Neural progenitor cell (in vitro differentiated cells): ENCODE measurements around the gene RSPH6A. TPM values are rescaled to one million over a fixed set of nuclear protein-coding genes. Genes with fewer than 3 reads are reported as not detected.
A peak's percentile ranks its signal among the peaks of the same experiment; 100 is the strongest.

ENCODE experiments used
- DNase-seq: peaks from one replicate; pipeline ENCODE4 v3.0.0-alpha.2; 2016; ENCODE audit warnings: low spot score
- H2AFZ ChIP-seq: fragments of 200-600 bp; sonication (generic); replicated peaks from 2 replicates; pipeline ENCODE4 v1.6.1; 2016; ENCODE audit warnings: antibody characterized with exemption
- H3F3A ChIP-seq: fragments of 200-600 bp; sonication (generic); 2 replicates; pipeline ENCODE4 v1.6.1; 2016; ENCODE audit warnings: antibody characterized with exemption, low read depth
- H3K27ac ChIP-seq: fragments of 200-600 bp; sonication (generic); 2 replicates; pipeline ENCODE4 v1.5.1; 2016; ENCODE audit warnings: mild to moderate bottlenecking
- H3K27me3 ChIP-seq: fragments of 200-600 bp; sonication (generic); 2 replicates; pipeline ENCODE4 v1.6.1; 2016; ENCODE audit warnings: mild to moderate bottlenecking, moderate library complexity
- H3K36me3 ChIP-seq: fragments of 200-600 bp; sonication (generic); 2 replicates; pipeline ENCODE4 v1.5.1; 2016
- H3K4me1 ChIP-seq: fragments of 200-600 bp; sonication (generic); 2 replicates; pipeline ENCODE4 v1.6.1; 2016; ENCODE audit warnings: mixed run types
- H3K4me2 ChIP-seq: fragments of 200-600 bp; sonication (generic); 2 replicates; pipeline ENCODE4 v1.6.1; 2016
- H3K4me3 ChIP-seq: fragments of 200-600 bp; sonication (generic); 2 replicates; pipeline ENCODE4 v1.5.1; 2016
- H3K79me2 ChIP-seq: fragments of 200-600 bp; sonication (generic); 2 replicates; pipeline ENCODE4 v1.6.1; 2016; ENCODE audit warnings: low read depth
- H3K9ac ChIP-seq: fragments of 200-600 bp; sonication (generic); 2 replicates; pipeline ENCODE4 v1.6.1; 2016
- H3K9me3 ChIP-seq: fragments of 200-600 bp; sonication (generic); 2 replicates; pipeline ENCODE4 v1.5.1; 2016; ENCODE audit warnings: low read depth
- H4K20me1 ChIP-seq: fragments of 200-600 bp; sonication (generic); 2 replicates; pipeline ENCODE4 v1.6.1; 2016; ENCODE audit warnings: low read depth
- H3K27ac Mint-ChIP-seq: 3 replicates; pipeline ENCODE4 v1.8.0; 2021; ENCODE audit warnings: mixed read lengths
- H3K27me3 Mint-ChIP-seq: 2 replicates; pipeline ENCODE4 v1.8.0; 2022; ENCODE audit warnings: low read depth, mild to moderate bottlenecking, inconsistent platforms, moderate library complexity, mixed read lengths; ENCODE audit not compliant: insufficient read depth
- H3K36me3 Mint-ChIP-seq: 3 replicates; pipeline ENCODE4 v1.8.0; 2021; ENCODE audit warnings: mixed read lengths
- H3K4me1 Mint-ChIP-seq: 3 replicates; pipeline ENCODE4 v1.8.0; 2021; ENCODE audit warnings: mixed read lengths
- H3K4me3 Mint-ChIP-seq: 3 replicates; pipeline ENCODE4 v1.8.0; 2021; ENCODE audit warnings: mild to moderate bottlenecking, moderate library complexity, mixed read lengths
- H3K9me3 Mint-ChIP-seq: 3 replicates; pipeline ENCODE4 v1.8.0; 2020; ENCODE audit warnings: mixed read lengths
- CTCF ChIP-seq: fragments of 200-600 bp; sonication (generic); IDR thresholded peaks from 2 replicates; pipeline ENCODE4 v1.5.1; 2017; ENCODE audit warnings: antibody characterized with exemption, mild to moderate bottlenecking
- EZH2 ChIP-seq: fragments of 200-600 bp; sonication (generic); IDR thresholded peaks from 2 replicates; pipeline ENCODE4 v1.6.1; 2017; ENCODE audit warnings: antibody characterized with exemption, mild to moderate bottlenecking, moderate library complexity
- EZH2phosphoT487 ChIP-seq: fragments of 200-600 bp; sonication (generic); IDR thresholded peaks from 2 replicates; pipeline ENCODE4 v1.6.1; 2017; ENCODE audit warnings: antibody characterized with exemption
- total RNA-seq: library from RNA; depleted of rRNA; stranded (reverse); fragments of >200 nt; gene quantifications from 2 replicates; pipeline ENCODE4 v1.2.3, GENCODE V29; 2015; ENCODE audit warnings: low replicate concordance

The RSPH6A gene
- total RNA-seq, 1 donor from 2014 or later = not detected

GRCh38 chr19:45828523-45828922 is 13.4 kb upstream of the RSPH6A start:
- TF ChIP-seq EZH2phosphoT487 (no peak), CTCF (no peak), EZH2 (no peak)
- Mint-ChIP-seq H3K9me3 (no peaks in the 10 kb centered on the region), H3K36me3 (peaks cover 35% of the 10 kb centered on the region), H3K27me3 (peaks cover 11% of the 10 kb centered on the region), H3K27ac (no peak overlapping the region), H3K4me1 (peaks cover 4% of the 10 kb centered on the region), H3K4me3 (no peak overlapping the region)
- Histone ChIP-seq H3K79me2 (no peaks in the 10 kb centered on the region), H3K4me1 (no peaks in the 10 kb centered on the region), H3K4me2 (no peak overlapping the region), H3K9me3 (no peaks in the 10 kb centered on the region), H3K36me3 (no peaks in the 10 kb centered on the region), H4K20me1 (no peaks in the 10 kb centered on the region), H2AFZ (no peak overlapping the region), H3F3A (no peaks in the 10 kb centered on the region), H3K4me3 (no peak overlapping the region), H3K27ac (no peak overlapping the region), H3K27me3 (no peaks in the 10 kb centered on the region), H3K9ac (no peak overlapping the region)
- DNase-seq = no peak

- Mint-ChIP-seq H3K27ac (no peak overlapping the region), H3K27me3 (peaks cover 11% of the 10 kb centered on the region), H3K36me3 (peaks cover 35% of the 10 kb centered on the region), H3K4me1 (peaks cover 4% of the 10 kb centered on the region), H3K9me3 (no peaks in the 10 kb centered on the region), H3K4me3 (peak overlapping the region; percentile 52)
- Histone ChIP-seq H3K36me3 (no peaks in the 10 kb centered on the region), H2AFZ (no peak overlapping the region), H4K20me1 (no peaks in the 10 kb centered on the region), H3K4me2 (no peak overlapping the region), H3K27ac (no peak overlapping the region), H3K4me1 (no peaks in the 10 kb centered on the region), H3K9me3 (no peaks in the 10 kb centered on the region), H3F3A (no peaks in the 10 kb centered on the region), H3K4me3 (no peak overlapping the region), H3K79me2 (no peaks in the 10 kb centered on the region), H3K9ac (no peak overlapping the region), H3K27me3 (no peaks in the 10 kb centered on the region)
- DNase-seq = no peak
- TF ChIP-seq CTCF = no peak
- no peak for TF ChIP-seq EZH2
- TF ChIP-seq EZH2phosphoT487 = no peak
These were observed 12.5 kb upstream of the RSPH6A start for GRCh38 chr19:45827459-45828093.

GRCh38 chr19:45826934-45827333 is 11.8 kb upstream of the RSPH6A start:
- no peak overlapping the region for H3K27ac Mint-ChIP-seq
- Histone ChIP-seq H3K79me2 (no peaks in the 10 kb centered on the region), H3K27ac (no peak overlapping the region), H2AFZ (no peak overlapping the region), H3K9me3 (no peaks in the 10 kb centered on the region), H3K36me3 (no peaks in the 10 kb centered on the region), H3K9ac (no peak overlapping the region), H3F3A (no peaks in the 10 kb centered on the region), H3K27me3 (no peaks in the 10 kb centered on the region), H3K4me1 (no peaks in the 10 kb centered on the region), H3K4me2 (no peak overlapping the region), H3K4me3 (no peak overlapping the region), H4K20me1 (no peaks in the 10 kb centered on the region)
- no peak overlapping the region for H3K4me3 Mint-ChIP-seq
- TF ChIP-seq CTCF (no peak), EZH2phosphoT487 (no peak), EZH2 (no peak)
- H3K36me3 Mint-ChIP-seq = peaks cover 32% of the 10 kb centered on the region
- DNase-seq = no peak
- H3K27me3 Mint-ChIP-seq = peaks cover 11% of the 10 kb centered on the region
- H3K4me1 Mint-ChIP-seq = peaks cover 4% of the 10 kb centered on the region
- H3K9me3 Mint-ChIP-seq = no peaks in the 10 kb centered on the region
